Activated T-cell treated with anti-CD3 and anti-CD28 coated beads, Interleukin-2, amount 50 U/mL, for 48 hours (primary cell): ENCODE measurements around the gene TMEM50B.
"Not testable (repeated sequence)": the region's sequence is repeated elsewhere in the genome, so short reads cannot be mapped to it uniquely, and the experiment has no call there.

Experiments used
- DNase-seq, 2 experiments: peaks; one replicate each; pipeline ENCODE4 v3.0.0-alpha.2; 2020

Gene TMEM50B

GRCh38 chr21:33479679-33480480 lies at the start of gene TMEM50B:
Gene TMEM50B, minus strand, starts transcription at chr21:33479974. Its CDS starts 11,089 bp downstream, at chr21:33468885.
- peak; percentile 96 to 97 for DNase-seq

- no peak for DNase-seq
Measured at GRCh38 chr21:33522953-33523349, 43.2 kb upstream of the TMEM50B start.

- no peak for DNase-seq
Measured at GRCh38 chr21:33522297-33522952, 42.7 kb upstream of the TMEM50B start.

- no peak for DNase-seq
Measured at GRCh38 chr21:33518899-33519298, 39.1 kb upstream of the TMEM50B start.

GRCh38 chr21:33514229-33514628 lies 34.5 kb upstream of the TMEM50B start:
- DNase-seq = no peak

GRCh38 chr21:33512481-33512880 lies 32.7 kb upstream of the TMEM50B start:
- no peak for DNase-seq

- no peak for DNase-seq
Measured at GRCh38 chr21:33511639-33512038, 31.9 kb upstream of the TMEM50B start.

- DNase-seq = no peak
Measured at GRCh38 chr21:33510826-33511225, 31.1 kb upstream of the TMEM50B start.

GRCh38 chr21:33507003-33507402 lies 27.2 kb upstream of the TMEM50B start:
- DNase-seq = not testable (repeated sequence)

GRCh38 chr21:33505833-33506232 lies 26.1 kb upstream of the TMEM50B start:
- no peak for DNase-seq

GRCh38 chr21:33496345-33496744 lies 16.6 kb upstream of the TMEM50B start:
- DNase-seq = no peak

GRCh38 chr21:33495743-33496142 lies 16.0 kb upstream of the TMEM50B start:
- no peak for DNase-seq

GRCh38 chr21:33493756-33494155 lies 14.0 kb upstream of the TMEM50B start:
- no peak for DNase-seq

GRCh38 chr21:33492571-33492970 lies 12.8 kb upstream of the TMEM50B start:
- no peak for DNase-seq

- peak; percentile 97 to 98 for DNase-seq
Measured at GRCh38 chr21:33491373-33492102, 11.8 kb upstream of the TMEM50B start, which contains the start of gene DNAJC28. Gene DNAJC28, minus strand, starts transcription at chr21:33491716. Its CDS starts 2,323 bp downstream, at chr21:33489393.

- no peak for DNase-seq
Measured at GRCh38 chr21:33490991-33491372, 11.2 kb upstream of the TMEM50B start.

GRCh38 chr21:33488936-33489335 lies 9.2 kb upstream of the TMEM50B start:
- no peak for DNase-seq

GRCh38 chr21:33487996-33488395 lies 8.2 kb upstream of the TMEM50B start:
- no peak for DNase-seq

- DNase-seq = no peak
Measured at GRCh38 chr21:33481314-33481943, 1.7 kb upstream of the TMEM50B start.

GRCh38 chr21:33480481-33481103 lies 818 bp upstream of the TMEM50B start:
- DNase-seq = no peak

- peak; percentile 55 to 57 for DNase-seq
Measured at GRCh38 chr21:33478935-33479678, 667 bp downstream of the TMEM50B start.

- no peak for DNase-seq
Measured at GRCh38 chr21:33478182-33478581, 1.6 kb downstream of the TMEM50B start.
